Measurements from ENCODE around the gene TMEM39B.

The TMEM39B gene

DNA sequence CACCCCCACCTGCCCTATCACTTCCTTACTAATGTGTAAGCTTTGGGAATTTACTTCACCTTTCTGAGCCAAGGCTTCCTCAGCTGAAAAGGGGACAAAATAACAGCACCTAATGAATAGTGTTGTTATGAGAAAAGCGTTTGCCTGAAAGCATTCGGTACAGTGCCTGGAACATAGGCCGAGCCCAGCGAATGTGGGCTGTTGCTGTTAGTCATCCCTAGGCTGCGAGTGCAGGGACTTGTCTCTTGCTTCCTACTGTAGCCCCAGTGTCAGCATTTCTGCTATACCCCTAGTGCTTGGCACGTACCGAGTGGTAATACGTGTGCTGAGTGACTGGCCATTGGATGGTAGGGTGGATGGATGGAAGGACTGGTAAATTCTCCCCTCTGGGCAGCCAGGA is 18.4 kb downstream of the TMEM39B start:
- TF ChIP-seq GATA1 (IDR thresholded peaks at IDR 0.05; ENCODE audit: low read depth, low read length) (no peak), POLR2A (IDR thresholded peaks at IDR 0.05; ENCODE audit: low read length) (no peak)
- no peak for DNase-seq

DNA sequence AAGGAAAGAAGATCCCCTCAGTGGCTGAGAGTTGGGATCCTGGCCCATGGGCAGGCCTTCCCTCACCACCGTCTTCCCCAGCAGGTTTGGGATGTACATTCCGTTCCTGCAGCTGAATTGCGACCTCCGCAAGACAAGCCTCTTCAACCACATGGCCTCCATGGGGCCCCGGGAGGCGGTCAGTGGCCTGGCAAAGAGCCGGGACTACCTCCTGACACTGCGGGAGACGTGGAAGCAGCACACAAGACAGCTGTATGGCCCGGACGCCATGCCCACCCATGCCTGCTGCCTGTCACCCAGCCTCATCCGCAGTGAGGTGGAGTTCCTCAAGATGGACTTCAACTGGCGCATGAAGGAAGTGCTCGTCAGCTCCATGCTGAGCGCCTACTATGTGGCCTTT is 18.9 kb downstream of the TMEM39B start:
- TF ChIP-seq POLR2A (IDR thresholded peaks at IDR 0.05; ENCODE audit: low read length) (no peak), GATA1 (IDR thresholded peaks at IDR 0.05; ENCODE audit: low read depth, low read length) (no peak)

DNA sequence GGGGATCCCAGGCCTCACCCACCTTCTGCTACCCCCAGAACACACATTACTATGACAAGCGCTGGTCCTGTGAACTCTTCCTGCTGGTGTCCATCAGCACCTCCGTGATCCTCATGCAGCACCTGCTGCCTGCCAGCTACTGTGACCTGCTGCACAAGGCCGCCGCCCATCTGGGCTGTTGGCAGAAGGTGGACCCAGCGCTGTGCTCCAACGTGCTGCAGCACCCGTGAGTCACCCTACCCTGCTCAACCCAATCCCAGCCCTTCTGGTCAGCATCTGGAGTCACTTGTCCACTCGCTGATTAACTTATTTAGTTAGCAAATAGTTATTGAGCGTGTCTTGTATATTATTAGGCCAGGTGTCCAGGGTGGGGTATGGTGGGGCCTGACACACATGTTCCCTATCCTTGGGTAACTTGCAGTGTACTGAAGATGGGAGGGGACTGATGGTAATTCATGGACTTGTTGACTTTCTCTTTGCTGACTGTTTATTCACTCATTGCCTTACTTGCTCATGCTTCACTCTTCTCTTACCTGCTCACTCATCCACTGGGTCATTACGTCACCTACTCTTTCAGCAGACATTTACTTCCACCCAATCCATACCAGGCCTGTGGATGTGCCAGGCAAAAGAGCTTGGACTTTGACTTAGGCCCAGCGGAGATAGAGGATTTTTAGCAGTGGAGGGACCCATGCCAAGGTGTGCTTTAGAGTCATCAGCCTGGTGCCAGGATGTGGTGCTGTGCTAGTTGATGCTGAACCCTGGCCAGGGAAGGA is 22.2 kb downstream of the TMEM39B start:
- TF ChIP-seq GATA1 (IDR thresholded peaks at IDR 0.05; ENCODE audit: low read depth, low read length) = no peak
- TF ChIP-seq POLR2A (IDR thresholded peaks at IDR 0.05; ENCODE audit: low read length) = no peak
- no peak for DNase-seq

More for the DNA sequence above, 18.9 kb downstream of the TMEM39B start:
- DNase-seq = no peak

DNA sequence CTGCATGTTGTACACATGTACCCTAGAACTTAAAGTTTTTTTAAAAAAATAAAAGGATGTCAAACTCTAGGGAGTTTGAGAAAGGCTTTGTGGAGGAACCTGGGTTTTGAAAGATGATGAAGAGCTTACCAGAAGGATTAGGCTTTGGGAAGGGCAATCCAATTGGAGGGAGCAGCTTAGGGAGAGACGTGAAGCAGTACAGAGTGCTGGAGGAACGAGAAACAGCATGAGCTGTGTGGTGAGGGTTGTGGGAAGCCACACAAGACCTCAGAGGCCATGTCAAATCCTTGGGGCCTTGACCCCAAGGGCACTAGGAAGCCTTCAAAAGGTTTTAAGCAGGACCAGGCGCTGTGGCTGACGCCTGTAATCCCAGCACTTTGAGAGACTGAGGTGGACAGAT is 26.7 kb downstream of the TMEM39B start:
- no peak for TF ChIP-seq GATA1 (IDR thresholded peaks at IDR 0.05; ENCODE audit: low read depth, low read length)
- no peak for TF ChIP-seq POLR2A (IDR thresholded peaks at IDR 0.05; ENCODE audit: low read length)

DNA sequence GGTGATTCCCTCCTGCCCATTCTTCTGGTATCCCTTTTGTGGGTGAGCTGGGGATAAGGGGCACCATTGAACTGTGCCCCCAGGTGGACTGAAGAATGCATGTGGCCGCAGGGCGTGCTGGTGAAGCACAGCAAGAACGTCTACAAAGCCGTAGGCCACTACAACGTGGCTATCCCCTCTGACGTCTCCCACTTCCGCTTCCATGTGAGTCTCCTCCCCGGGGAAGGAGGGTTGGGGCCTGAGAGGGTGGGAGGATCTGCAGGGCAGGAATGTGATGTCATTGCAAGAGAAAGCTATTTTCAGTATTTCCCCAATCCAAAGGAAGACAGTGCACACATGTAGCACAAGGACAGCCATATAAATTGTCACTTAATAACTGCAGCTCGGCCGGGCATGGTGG is 27.6 kb downstream of the TMEM39B start:
- TF ChIP-seq POLR2A (IDR thresholded peaks at IDR 0.05; ENCODE audit: low read length) (no peak), GATA1 (IDR thresholded peaks at IDR 0.05; ENCODE audit: low read depth, low read length) (no peak)
- no peak for DNase-seq

More for the DNA sequence above, 26.7 kb downstream of the TMEM39B start:
- no peak for DNase-seq

DNA sequence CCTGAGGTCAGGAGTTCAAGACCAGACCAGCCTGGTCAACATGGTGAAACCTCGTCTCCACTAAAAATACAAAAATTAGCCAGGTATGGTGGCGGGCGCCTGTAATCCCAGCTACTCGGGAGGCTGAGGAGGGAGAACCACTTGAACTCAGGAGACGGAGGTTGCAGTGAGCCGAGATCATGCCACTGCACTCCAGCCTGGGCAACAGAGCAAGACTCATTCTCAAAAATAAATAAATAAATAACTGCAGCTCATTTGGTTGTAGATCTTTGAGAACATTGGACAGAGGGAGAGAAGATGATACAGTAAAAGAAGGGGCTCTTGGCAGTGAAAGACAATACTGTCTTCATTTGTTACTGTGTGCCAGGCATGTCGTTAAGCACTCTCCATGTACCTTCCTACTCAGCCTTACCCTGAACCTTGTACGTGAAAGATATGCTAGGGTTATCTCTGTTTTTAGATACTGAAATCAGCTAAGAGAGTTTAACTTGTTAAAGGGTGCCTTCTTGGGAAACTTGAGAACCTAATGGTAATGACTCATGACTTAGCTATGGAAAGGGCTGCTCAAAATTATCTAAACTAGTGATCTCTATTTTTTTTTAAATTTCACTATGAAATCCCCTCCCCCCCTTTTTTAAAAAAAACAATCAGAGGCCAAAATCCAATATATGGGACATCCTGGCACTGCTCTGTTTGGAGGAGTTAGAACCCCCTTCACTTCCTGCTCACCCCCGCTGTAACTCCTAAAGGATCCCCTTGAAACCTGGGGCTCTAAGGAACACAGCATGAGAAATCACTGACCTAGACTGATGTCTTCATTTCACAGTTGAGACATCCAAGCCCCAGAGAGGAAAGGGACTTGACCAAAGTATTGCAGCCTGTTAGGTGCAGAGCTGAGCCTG is 28.3 kb downstream of the TMEM39B start:
- DNase-seq = peak; percentile 12 to 18
- no peak for TF ChIP-seq POLR2A (IDR thresholded peaks at IDR 0.05; ENCODE audit: low read length)
- TF ChIP-seq GATA1 (IDR thresholded peaks at IDR 0.05; ENCODE audit: low read depth, low read length) = no peak

DNA sequence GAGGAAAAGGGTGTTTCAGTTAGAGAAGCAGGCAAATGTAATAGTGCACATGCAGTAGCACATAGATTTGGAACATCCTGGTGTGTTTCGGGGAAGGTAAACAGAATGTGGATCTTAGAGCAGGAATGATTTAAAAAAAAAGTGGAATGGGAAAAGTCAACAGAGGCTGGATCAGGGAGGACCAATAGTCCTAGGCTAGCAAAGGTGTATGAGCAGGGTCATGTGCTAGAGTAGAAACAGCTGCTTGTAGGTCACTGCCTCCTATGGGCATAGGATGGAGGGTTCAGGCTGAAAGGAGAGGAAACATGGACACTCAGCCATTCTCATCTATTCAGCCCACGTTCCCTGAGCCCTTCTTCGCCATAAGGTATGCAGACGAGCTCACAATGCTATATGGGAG is 31.4 kb downstream of the TMEM39B start:
- no peak for DNase-seq
- TF ChIP-seq GATA1 (IDR thresholded peaks at IDR 0.05; ENCODE audit: low read depth, low read length) (no peak), POLR2A (IDR thresholded peaks at IDR 0.05; ENCODE audit: low read length) (no peak)

DNA sequence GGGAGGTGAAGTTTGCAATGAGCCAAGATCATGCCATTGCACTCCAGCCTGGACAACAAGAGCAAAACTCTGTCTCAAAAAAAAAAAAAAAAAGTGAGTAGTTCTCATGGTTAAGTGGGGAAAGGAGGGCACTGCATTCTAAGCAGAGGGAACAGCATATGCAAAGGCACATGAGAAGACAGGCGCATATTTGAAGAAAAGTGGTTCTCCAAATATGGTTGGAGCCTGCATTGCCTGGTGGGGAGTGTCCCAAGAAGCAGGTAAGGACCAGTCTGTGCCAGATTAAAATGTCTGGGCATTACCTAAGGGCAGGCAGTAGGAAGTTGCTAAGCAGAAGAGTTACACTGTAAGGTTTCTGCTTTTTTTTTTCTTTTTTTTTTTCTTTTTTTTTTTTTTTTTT is 32.6 kb downstream of the TMEM39B start:
- no peak for TF ChIP-seq POLR2A (IDR thresholded peaks at IDR 0.05; ENCODE audit: low read length)
- no peak for TF ChIP-seq GATA1 (IDR thresholded peaks at IDR 0.05; ENCODE audit: low read depth, low read length)
- no peak for DNase-seq

DNA sequence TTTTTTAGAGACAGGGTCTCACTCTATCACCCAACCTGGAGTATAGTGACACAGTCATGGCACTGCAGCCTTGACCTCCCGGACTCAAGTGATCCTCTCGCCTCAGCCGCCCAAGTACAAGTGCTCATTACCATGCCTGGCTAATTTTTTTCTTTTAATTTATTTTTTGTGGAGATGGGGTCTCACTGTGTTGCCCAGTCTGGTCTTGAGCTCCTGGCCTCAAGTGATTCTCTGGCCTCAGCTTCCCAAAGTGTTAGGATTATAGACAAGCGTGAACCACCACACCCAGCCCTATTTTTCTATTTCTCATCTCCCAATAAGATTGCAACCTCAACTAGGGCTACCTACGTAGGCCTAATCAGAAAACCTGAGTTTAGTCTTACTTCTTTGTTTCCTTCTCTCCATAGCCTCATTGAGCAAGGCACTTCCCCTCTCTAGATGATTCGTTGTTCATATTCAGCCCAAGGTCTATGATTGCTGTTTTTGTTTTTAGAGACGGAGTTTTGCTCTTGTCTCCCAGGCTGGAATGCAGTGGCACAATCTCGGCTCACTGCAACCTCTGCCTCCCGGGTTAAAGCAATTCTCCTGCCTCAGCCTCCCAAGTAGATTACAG is 34.0 kb downstream of the TMEM39B start:
- TF ChIP-seq POLR2A (IDR thresholded peaks at IDR 0.05; ENCODE audit: low read length) (no peak), GATA1 (IDR thresholded peaks at IDR 0.05; ENCODE audit: low read depth, low read length) (no peak)
- no peak for DNase-seq

DNA sequence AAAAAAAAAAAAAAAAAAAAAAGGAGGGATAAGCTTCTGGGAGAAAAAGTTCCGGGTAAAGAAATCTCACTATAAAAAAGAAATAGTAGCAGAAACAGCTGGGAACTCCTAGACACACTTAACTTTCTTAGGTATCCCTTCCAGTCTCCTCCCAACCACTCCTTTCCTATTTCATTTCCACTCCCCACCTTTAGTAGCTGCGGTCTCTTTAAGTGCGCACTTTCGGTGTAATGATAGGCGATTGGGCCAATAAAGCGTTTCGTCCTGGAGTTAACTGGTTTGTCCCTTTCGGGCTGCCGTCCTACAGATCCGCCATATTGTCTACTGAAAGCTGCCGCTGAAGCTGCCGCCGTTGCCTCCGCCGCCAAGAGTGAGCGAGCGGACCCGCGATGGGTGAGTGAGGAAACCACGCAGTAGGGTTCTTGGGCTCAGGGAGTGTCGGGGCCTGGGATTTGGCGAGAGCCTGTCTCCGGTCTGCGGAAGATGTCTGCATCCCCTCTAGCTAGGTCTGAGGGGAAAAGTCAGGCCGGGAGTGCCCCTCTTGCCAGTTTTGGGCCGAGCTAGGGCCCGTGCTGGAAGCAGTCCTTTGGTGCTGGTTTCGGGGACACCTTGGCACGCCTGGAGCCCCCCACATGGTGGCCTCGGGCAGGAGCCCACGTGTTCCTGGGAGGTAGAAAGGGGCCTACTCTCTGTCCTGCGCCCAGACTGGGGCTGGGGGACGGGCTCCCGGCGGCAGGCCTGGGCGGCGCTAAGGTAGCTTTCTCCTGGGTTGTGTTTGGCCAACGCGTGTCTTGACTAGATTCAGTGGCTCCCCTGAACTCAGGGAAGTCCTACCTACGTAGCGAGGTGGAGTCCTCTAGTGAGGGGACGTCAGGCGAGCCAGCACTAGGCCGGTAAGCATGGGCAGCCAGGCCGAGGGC is 35.3 kb downstream of the TMEM39B start, which contains the start of gene KPNA6:
TSS of gene KPNA6 (plus strand) at position 315 of the 920 bp plus-strand sequence. CDS start at position 390, 75 bp downstream.
- TF ChIP-seq GATA1 (IDR thresholded peaks at IDR 0.05; ENCODE audit: low read depth, low read length) (no peak), POLR2A (IDR thresholded peaks at IDR 0.05; ENCODE audit: low read length) (peak; percentile 75)
- DNase-seq = peak; percentile 97 to 98

DNA sequence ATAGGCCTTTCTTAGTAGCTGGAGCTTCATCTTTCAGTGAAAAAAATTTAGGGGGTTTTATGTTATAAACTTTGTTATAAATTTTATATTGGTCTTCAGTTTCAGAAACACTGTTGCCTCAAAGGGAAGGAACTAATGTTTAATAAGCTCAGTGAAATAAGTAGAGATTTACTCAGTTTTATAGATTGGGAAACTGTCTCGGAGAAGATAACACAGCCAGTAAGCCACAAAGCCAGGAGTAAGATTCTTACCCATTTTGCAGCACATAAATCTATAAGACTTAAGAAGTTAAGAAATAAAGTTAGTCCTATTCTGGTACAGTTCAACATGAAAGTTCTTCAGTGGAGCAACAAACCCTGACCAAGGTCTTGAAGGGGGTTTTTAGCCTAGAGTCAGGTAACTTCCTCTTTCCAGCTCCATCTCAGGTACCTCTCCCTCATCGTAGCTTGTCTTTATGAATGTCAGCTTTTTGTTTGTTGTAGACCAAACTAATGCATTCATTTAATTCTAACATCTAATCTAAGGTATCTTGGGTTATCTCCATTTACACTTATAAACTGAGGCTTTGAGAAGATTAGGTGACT is 38.4 kb downstream of the TMEM39B start:
- no peak for DNase-seq
- TF ChIP-seq POLR2A (IDR thresholded peaks at IDR 0.05; ENCODE audit: low read length) (no peak), GATA1 (IDR thresholded peaks at IDR 0.05; ENCODE audit: low read depth, low read length) (no peak)

DNA sequence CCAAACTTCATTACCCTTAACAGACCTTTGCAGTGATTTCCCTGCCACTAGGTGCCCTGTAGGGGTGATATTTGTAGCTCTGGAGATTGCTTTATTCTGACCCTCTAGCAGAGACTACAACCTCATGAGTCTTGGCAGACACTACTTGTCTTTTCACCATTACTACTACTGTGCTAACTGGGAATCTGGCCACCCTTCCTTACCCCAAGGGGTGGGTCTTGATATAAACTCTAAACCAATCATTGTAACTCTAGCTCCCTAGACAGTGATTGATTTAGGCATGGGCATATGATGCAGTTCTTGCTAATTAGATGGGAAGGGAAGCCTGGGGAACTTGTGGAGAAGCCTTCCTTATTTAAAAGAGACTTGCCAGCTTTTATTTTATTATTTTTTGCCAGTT is 39.0 kb downstream of the TMEM39B start:
- DNase-seq = no peak
- no peak for TF ChIP-seq POLR2A (IDR thresholded peaks at IDR 0.05; ENCODE audit: low read length)
- no peak for TF ChIP-seq GATA1 (IDR thresholded peaks at IDR 0.05; ENCODE audit: low read depth, low read length)

All from erythroblast (primary cell).